Brain microvascular endothelial cell (primary cell): Measurements from ENCODE around the gene CYCS.
A peak's percentile ranks its signal among the peaks of the same experiment; 100 is the strongest.
"Not testable (repeated sequence)": the region's sequence is repeated elsewhere in the genome, so short reads cannot be mapped to it uniquely, and the experiment has no call there.

Experiments used
- DNase-seq: peaks from one replicate; pipeline ENCODE4 v3.0.0-alpha.2; 2020
- H3K27ac ChIP-seq: fragments of 250-450 bp; sonication (Bioruptor Pico); 2 replicates; pipeline ENCODE4 v1.5.1; 2020; ENCODE audit warnings: mild to moderate bottlenecking, moderate library complexity
- H3K27me3 ChIP-seq: fragments of 250-450 bp; sonication (Bioruptor Pico); replicated peaks from 2 replicates; pipeline ENCODE4 v1.5.1; 2020; ENCODE audit warnings: mild to moderate bottlenecking
- H3K36me3 ChIP-seq: fragments of 250-450 bp; sonication (Bioruptor Pico); replicated peaks from 2 replicates; pipeline ENCODE4 v1.5.1; 2020; ENCODE audit warnings: mild to moderate bottlenecking
- H3K4me3 ChIP-seq: 2 replicates; pipeline ENCODE4 v1.5.1; 2011; ENCODE audit warnings: low read depth, mild to moderate bottlenecking, control low read depth, low read length, moderate library complexity
- CTCF ChIP-seq: IDR thresholded peaks from 2 replicates; pipeline ENCODE4 v1.5.1; 2011; ENCODE audit warnings: low read depth, mild to moderate bottlenecking, moderate library complexity, low read length, control low read depth, inconsistent platforms; ENCODE audit errors: missing control alignments
- in situ Hi-C: cut with HindIII; loops from 2 replicates; pipeline ENCODE4 v1.10.0; 2017; ENCODE audit warnings: low sequenced_read_pairs, low pct_ligation_motif_present

CYCS gene

GRCh38 chr7:25167262-25167843 is 42.3 kb upstream of the CYCS start:
- Histone ChIP-seq H3K27me3 (no peaks in the 10 kb centered on the region), H3K4me3 (no peak overlapping the region), H3K36me3 (no peaks in the 10 kb centered on the region), H3K27ac (no peak overlapping the region)
- in situ Hi-C loops = no loop called here
- no peak for DNase-seq
- TF ChIP-seq CTCF = no peak

GRCh38 chr7:25159983-25160596 is 35.0 kb upstream of the CYCS start:
- H3K27ac ChIP-seq, H3K4me3 ChIP-seq, DNase-seq, in situ Hi-C loops, H3K27me3 ChIP-seq, H3K36me3 ChIP-seq: not testable (repeated sequence)
- TF ChIP-seq CTCF = peak; percentile 37

GRCh38 chr7:25158966-25159365 is 33.9 kb upstream of the CYCS start:
- TF ChIP-seq CTCF = no peak
- Histone ChIP-seq H3K36me3 (no peaks in the 10 kb centered on the region), H3K4me3 (no peak overlapping the region), H3K27me3 (no peaks in the 10 kb centered on the region), H3K27ac (no peak overlapping the region)
- in situ Hi-C loops = no loop called here
- no peak for DNase-seq

- Histone ChIP-seq H3K4me3 (no peak overlapping the region), H3K27me3 (no peaks in the 10 kb centered on the region), H3K27ac (no peak overlapping the region), H3K36me3 (no peaks in the 10 kb centered on the region)
- in situ Hi-C loops = no loop called here
- no peak for TF ChIP-seq CTCF
- DNase-seq = no peak
Observed at GRCh38 chr7:25151773-25152172, 26.7 kb upstream of the CYCS start.

GRCh38 chr7:25149836-25150235 is 24.8 kb upstream of the CYCS start:
- no peak overlapping the region for H3K27ac ChIP-seq
- no peaks in the 10 kb centered on the region for H3K36me3 ChIP-seq
- no peak for TF ChIP-seq CTCF
- no peak for DNase-seq
- H3K27me3 ChIP-seq = no peaks in the 10 kb centered on the region
- no peak overlapping the region for H3K4me3 ChIP-seq
- in situ Hi-C loops = no loop called here
